Measurements from ENCODE around the gene ASAH2. TPM values are rescaled to one million over a fixed set of nuclear protein-coding genes. Genes with fewer than 3 reads are reported as not detected.

ASAH2 gene
- total and polyA plus RNA-seq, 8 donors: 0.68 to 4.6 (median 2.7) TPM

DNA sequence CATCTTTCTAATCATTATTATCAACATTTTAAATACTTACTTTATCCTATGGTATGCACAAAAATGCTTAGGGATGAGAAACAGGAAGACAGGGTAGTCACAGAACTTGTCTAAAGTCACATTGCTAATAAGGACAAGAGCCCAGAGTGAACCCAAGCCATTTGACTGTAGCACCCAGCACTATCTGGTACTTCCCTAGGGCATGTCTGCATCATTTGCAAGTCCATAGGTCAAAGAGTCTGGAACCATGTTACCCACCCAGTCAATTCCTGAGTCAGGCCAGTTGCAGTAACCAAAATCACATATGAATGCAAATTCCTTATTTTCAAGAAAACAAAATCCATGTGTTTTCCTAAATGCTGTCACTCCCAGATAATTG is 19.1 kb downstream of the ASAH2 start:
- no peak for ATAC-seq
- TF ChIP-seq, protein P1, sequence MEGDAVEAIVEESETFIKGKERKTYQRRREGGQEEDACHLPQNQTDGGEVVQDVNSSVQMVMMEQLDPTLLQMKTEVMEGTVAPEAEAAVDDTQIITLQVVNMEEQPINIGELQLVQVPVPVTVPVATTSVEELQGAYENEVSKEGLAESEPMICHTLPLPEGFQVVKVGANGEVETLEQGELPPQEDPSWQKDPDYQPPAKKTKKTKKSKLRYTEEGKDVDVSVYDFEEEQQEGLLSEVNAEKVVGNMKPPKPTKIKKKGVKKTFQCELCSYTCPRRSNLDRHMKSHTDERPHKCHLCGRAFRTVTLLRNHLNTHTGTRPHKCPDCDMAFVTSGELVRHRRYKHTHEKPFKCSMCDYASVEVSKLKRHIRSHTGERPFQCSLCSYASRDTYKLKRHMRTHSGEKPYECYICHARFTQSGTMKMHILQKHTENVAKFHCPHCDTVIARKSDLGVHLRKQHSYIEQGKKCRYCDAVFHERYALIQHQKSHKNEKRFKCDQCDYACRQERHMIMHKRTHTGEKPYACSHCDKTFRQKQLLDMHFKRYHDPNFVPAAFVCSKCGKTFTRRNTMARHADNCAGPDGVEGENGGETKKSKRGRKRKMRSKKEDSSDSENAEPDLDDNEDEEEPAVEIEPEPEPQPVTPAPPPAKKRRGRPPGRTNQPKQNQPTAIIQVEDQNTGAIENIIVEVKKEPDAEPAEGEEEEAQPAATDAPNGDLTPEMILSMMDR (IDR thresholded peaks at IDR 0.05): no peak
- intact Hi-C loops (cut with DNase I): no loop called here
- no peaks in the 10 kb centered on the region for H3K4me1 ChIP-seq
- no peaks in the 10 kb centered on the region for H3K27me3 ChIP-seq
- no peaks in the 10 kb centered on the region for H3K36me3 ChIP-seq
- no peak overlapping the region for H3K27ac ChIP-seq
- no peaks in the 10 kb centered on the region for H3K9me3 ChIP-seq
- H3K4me3 ChIP-seq: no peak overlapping the region
- DNase-seq: no peak

DNA sequence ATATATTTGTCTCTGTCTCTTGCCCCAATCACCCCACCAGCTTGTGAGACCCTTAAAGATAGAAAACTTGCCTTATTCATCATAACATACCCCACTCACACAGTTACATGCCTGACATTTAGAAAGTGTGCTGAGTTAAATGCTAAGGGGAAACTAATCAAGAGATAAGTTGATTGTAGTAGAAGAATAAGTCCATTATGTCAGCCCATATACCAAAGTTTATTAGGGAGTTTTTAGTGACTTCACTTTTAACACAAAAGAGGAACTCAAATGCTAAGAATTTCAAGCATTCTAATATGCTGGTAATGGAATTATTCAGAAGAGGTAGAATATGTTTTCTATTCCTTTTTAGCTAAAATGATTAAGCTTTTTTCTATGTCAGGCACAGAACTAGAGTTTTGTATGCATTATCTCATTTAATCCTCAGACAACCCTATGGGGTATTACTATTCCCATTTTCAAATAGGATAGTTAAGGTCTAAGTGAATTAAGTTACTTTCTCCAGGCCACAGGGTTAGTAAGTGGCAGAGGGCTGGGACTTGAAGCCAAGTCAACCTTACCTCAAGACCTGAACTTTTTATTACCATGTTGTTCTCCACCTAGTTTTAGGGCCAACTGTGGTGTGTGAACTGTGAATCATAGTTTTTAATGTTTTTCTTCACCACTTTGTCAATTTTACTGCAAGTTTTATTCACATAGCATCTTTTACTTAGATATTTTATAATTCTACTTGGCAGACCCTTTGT is 19.6 kb downstream of the ASAH2 start:
- Histone ChIP-seq H3K9me3 (no peaks in the 10 kb centered on the region), H3K4me3 (no peak overlapping the region), H3K27ac (no peak overlapping the region), H3K4me1 (no peaks in the 10 kb centered on the region), H3K27me3 (no peaks in the 10 kb centered on the region), H3K36me3 (no peaks in the 10 kb centered on the region)
- TF ChIP-seq, protein P1 (IDR thresholded peaks at IDR 0.05): no peak
- DNase-seq: no peak
- intact Hi-C loops (cut with DNase I): no loop called here
- no peak for ATAC-seq

DNA sequence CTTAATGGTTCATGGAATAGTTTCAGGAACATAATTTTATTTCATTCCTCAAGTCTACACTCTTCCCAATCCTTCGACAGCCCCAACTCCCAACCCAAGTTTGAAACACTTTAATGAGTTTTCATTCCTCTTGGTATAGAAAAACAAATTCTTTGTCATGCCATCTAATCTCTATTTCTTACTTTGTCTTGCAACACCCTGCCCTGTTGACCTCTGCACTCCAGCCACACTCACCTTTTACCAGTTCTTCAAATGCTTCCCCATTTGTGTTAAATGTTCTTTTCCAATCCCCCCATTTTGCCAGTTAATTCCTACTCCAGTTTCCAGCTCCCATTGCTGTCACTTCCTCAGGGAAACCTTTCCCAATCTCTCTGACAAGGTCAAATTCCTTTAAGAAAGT is 21.9 kb downstream of the ASAH2 start:
- intact Hi-C loops (cut with DNase I): no loop called here
- no peak for DNase-seq
- Histone ChIP-seq H3K36me3 (no peaks in the 10 kb centered on the region), H3K9me3 (no peaks in the 10 kb centered on the region), H3K27ac (no peak overlapping the region), H3K27me3 (no peaks in the 10 kb centered on the region), H3K4me3 (no peak overlapping the region), H3K4me1 (no peaks in the 10 kb centered on the region)
- ATAC-seq: no peak
- TF ChIP-seq, protein P1 (IDR thresholded peaks at IDR 0.05): no peak

DNA sequence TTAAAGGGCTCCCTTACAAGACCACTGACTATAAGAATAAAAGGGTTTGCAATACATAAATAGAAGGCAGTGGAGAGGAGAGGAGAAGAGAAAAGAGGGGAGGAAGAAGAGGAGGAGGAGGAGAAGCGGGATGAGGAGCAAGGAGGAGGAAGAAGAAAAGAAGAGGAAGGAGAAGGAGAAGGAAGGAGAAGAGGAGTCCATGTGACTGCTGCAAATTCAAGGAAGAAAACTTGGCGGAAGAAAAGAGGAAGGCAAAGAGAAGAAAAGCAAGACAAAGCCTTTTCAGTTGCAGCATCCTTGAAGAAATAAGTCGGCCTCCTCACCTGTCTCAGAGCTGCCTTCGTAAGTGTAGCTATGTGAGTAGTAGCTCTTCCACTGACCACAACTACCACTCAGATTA is 22.6 kb downstream of the ASAH2 start:
- no peak for ATAC-seq
- no peak for DNase-seq
- no peak overlapping the region for H3K4me3 ChIP-seq
- no peaks in the 10 kb centered on the region for H3K4me1 ChIP-seq
- intact Hi-C loops (cut with DNase I): no loop called here
- H3K36me3 ChIP-seq: no peaks in the 10 kb centered on the region
- H3K27me3 ChIP-seq: no peaks in the 10 kb centered on the region
- TF ChIP-seq, protein P1 (IDR thresholded peaks at IDR 0.05): no peak
- H3K9me3 ChIP-seq: no peaks in the 10 kb centered on the region
- no peak overlapping the region for H3K27ac ChIP-seq

DNA sequence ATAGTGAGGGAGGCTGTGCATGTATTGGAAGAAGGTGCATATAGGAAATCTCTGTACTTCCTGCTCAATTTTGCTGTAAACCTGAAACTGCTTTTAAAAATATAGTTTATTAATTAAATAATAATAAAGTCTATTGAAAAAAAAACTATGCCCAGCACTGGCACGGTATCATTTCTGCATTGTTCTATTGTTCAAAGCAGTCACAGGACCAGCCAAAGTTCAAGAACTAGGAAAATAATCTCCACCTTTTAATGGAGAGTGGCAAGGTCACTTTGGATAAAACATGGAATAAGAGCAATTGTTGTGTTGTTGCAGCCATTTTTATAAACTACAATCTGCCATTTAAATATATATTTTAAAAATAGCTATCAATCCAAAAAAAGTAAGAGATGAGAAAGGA is 24.7 kb downstream of the ASAH2 start:
- H3K27ac ChIP-seq: no peak overlapping the region
- no peak overlapping the region for H3K4me3 ChIP-seq
- no peak for DNase-seq
- intact Hi-C loops (cut with DNase I): no loop called here
- H3K27me3 ChIP-seq: no peaks in the 10 kb centered on the region
- TF ChIP-seq, protein P1 (IDR thresholded peaks at IDR 0.05): no peak
- no peaks in the 10 kb centered on the region for H3K4me1 ChIP-seq
- no peaks in the 10 kb centered on the region for H3K36me3 ChIP-seq
- no peak for ATAC-seq
- H3K9me3 ChIP-seq: no peaks in the 10 kb centered on the region
